Endothelial cell (in vitro differentiated cells): Measurements from ENCODE around the gene KLHL40. TPM values are rescaled to one million over a fixed set of nuclear protein-coding genes. Genes with fewer than 3 reads are reported as not detected.

Source experiments
- DNase-seq: peaks from one replicate; pipeline ENCODE4 v3.0.0; 2021; ENCODE audit warnings: low spot score
- H3K27ac Mint-ChIP-seq: one replicate; pipeline ENCODE4 v1.8.0; 2021; ENCODE audit warnings: mixed read lengths, inconsistent platforms; ENCODE audit not compliant: unreplicated experiment
- H3K27me3 Mint-ChIP-seq: one replicate; pipeline ENCODE4 v1.8.0; 2021; ENCODE audit warnings: mild to moderate bottlenecking, moderate library complexity, mixed read lengths, inconsistent platforms; ENCODE audit not compliant: unreplicated experiment
- H3K36me3 Mint-ChIP-seq: one replicate; pipeline ENCODE4 v1.8.0; 2021; ENCODE audit warnings: mild to moderate bottlenecking, low read depth, mixed read lengths, inconsistent platforms; ENCODE audit not compliant: unreplicated experiment
- H3K4me1 Mint-ChIP-seq: one replicate; pipeline ENCODE4 v1.8.0; 2021; ENCODE audit warnings: mild to moderate bottlenecking, mixed read lengths, inconsistent platforms; ENCODE audit not compliant: unreplicated experiment
- H3K4me3 Mint-ChIP-seq: one replicate; pipeline ENCODE4 v1.8.0; 2021; ENCODE audit warnings: mild to moderate bottlenecking, mixed read lengths, inconsistent platforms; ENCODE audit not compliant: unreplicated experiment
- H3K9me3 Mint-ChIP-seq: one replicate; pipeline ENCODE4 v1.8.0; 2021; ENCODE audit warnings: mixed read lengths, inconsistent platforms; ENCODE audit not compliant: unreplicated experiment
- CTCF ChIP-seq: fragments of 200-600 bp; sonication (generic); IDR thresholded peaks from one replicate; pipeline ENCODE4 v1.5.0; 2021; ENCODE audit warnings: antibody characterized with exemption; ENCODE audit not compliant: unreplicated experiment
- total RNA-seq: library from RNA; stranded (reverse); fragmentation: NEBNext Ultra II Directional; extraction: Animal tissue kit (Norgen Biotek cat#: 25700); gene quantifications from one replicate; pipeline ENCODE4 v1.2.1, GENCODE V29; 2021; ENCODE audit not compliant: unreplicated experiment

Gene KLHL40
- total RNA-seq, 1 donor from 2014 or later, result not detected

GRCh38 chr3:42659451-42660130, 25.7 kb upstream of the KLHL40 start:
- H3K27me3 Mint-ChIP-seq, result peaks cover 28% of the 10 kb centered on the region
- peak overlapping the region; percentile 58 for H3K4me3 Mint-ChIP-seq
- no peak for DNase-seq
- H3K4me1 Mint-ChIP-seq, result peaks cover 18% of the 10 kb centered on the region
- no peaks in the 10 kb centered on the region for H3K9me3 Mint-ChIP-seq
- H3K36me3 Mint-ChIP-seq, result peaks cover 13% of the 10 kb centered on the region
- no peak for TF ChIP-seq CTCF
- no peak overlapping the region for H3K27ac Mint-ChIP-seq

DNA sequence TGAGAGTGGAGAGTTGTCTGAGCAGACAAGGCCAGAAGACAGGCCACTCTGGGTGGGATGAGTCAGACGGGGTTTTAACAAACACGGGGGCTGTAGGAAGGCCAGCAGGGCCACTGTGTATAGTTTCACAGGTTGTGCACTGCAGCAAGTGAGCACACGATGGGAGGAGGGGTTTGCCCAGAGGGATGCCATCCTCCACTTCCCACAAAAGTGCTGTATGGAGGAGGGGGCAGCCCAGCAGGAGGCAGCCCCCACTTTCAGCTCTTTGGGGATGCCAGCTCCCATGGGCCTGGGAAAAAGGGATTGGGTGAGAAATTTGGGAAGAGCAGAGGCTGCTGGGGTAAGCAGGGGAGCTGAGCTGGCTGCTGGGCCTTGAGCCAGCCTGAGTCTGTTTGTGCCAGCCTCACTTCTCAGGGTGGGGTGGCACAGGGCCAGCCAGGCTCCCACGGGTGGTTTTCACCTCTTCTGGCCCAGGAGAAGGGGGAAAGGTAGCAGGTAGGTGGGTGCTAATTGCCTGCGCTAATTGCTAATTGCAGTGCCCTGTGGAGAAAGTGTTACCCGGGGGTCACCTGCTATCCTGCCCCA, 25.1 kb upstream of the KLHL40 start:
- Mint-ChIP-seq H3K27ac (no peak overlapping the region), H3K27me3 (peaks cover 28% of the 10 kb centered on the region), H3K36me3 (peaks cover 13% of the 10 kb centered on the region), H3K4me1 (peaks cover 18% of the 10 kb centered on the region), H3K9me3 (no peaks in the 10 kb centered on the region), H3K4me3 (peak overlapping the region; percentile 58)
- TF ChIP-seq CTCF, result no peak
- no peak for DNase-seq

DNA sequence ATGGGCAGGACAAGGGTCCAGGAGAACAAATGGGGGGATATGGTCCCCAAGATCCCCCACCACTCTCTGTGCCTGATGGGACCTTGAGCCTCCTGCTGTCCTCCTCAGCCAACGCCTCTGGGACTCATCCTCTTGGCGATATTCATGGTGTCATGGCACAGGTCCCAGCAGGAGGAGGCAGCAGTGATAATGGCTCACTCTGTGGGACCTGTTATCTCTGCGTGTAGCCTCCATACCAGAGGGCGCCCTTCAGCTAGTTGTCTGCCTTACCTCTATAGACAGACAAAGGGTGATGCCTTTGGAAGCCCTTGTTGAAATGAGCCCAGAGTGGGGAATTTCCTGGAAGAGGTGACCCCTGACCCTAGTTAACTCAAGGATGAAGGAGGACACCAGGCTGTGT, 24.4 kb upstream of the KLHL40 start:
- Mint-ChIP-seq H3K4me3 (no peak overlapping the region), H3K36me3 (peaks cover 13% of the 10 kb centered on the region), H3K4me1 (peaks cover 16% of the 10 kb centered on the region), H3K27me3 (peaks cover 28% of the 10 kb centered on the region), H3K27ac (no peak overlapping the region), H3K9me3 (no peaks in the 10 kb centered on the region)
- DNase-seq, result no peak
- no peak for TF ChIP-seq CTCF

DNA sequence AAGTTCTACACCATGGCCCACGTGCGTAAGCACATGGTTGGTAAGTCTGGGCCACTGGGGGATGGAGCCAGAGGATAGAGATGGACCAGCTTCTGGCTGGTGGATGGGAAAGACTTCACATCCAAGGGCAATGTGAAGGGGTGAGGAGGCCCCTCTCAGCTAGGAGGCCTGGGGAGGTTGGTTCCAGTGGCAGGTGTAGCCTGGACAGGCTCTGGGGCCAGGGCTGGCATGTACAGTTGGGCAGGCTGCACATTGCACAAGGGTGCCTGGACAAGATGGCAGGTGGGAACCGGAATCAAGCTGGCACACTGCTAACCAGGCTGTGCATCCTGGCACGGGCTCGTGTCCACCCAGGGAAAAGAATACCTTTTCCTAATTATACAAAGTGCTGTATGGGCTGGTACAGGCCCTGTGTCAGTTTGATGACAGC, 23.7 kb upstream of the KLHL40 start:
- H3K36me3 Mint-ChIP-seq, result peaks cover 13% of the 10 kb centered on the region
- no peak for DNase-seq
- no peaks in the 10 kb centered on the region for H3K9me3 Mint-ChIP-seq
- peaks cover 23% of the 10 kb centered on the region for H3K27me3 Mint-ChIP-seq
- no peak overlapping the region for H3K27ac Mint-ChIP-seq
- H3K4me1 Mint-ChIP-seq, result peaks cover 11% of the 10 kb centered on the region
- peak overlapping the region; percentile 51 for H3K4me3 Mint-ChIP-seq
- no peak for TF ChIP-seq CTCF
